Neural cell (in vitro differentiated cells): ENCODE measurements around the gene ADK. TPM values are rescaled to one million over a fixed set of nuclear protein-coding genes. Genes with fewer than 3 reads are reported as not detected.

Source experiments
- H2AFZ ChIP-seq: fragments of 200-600, 300-800 bp; sonication (generic), shearing (Covaris generic); 2 replicates; pipeline ENCODE4 v1.6.0; 2014; ENCODE audit warnings: low read depth, mild to moderate bottlenecking, antibody characterized with exemption, low read length, moderate library complexity
- H3F3A ChIP-seq: fragments of 200-600 bp; shearing (Covaris generic); 2 replicates; pipeline ENCODE4 v1.6.1; 2016; ENCODE audit warnings: mild to moderate bottlenecking, moderate library complexity, mixed read lengths, antibody characterized with exemption, low read length; ENCODE audit not compliant: insufficient read depth, poor library complexity, severe bottlenecking
- H3K27ac ChIP-seq: fragments of 200-600, 300-800 bp; sonication (generic), shearing (Covaris generic); 2 replicates; pipeline ENCODE4 v1.5.1; 2014; ENCODE audit warnings: mild to moderate bottlenecking, low read length, moderate library complexity
- H3K27me3 ChIP-seq: fragments of 300-800, 200-600 bp; sonication (generic), shearing (Covaris generic); 2 replicates; pipeline ENCODE4 v1.6.0; 2014; ENCODE audit warnings: mild to moderate bottlenecking, low read depth, low read length, moderate library complexity; ENCODE audit not compliant: insufficient read depth
- H3K36me3 ChIP-seq: fragments of 300-800, 200-600 bp; sonication (generic), shearing (Covaris generic); 2 replicates; pipeline ENCODE4 v1.5.1; 2014; ENCODE audit warnings: mild to moderate bottlenecking, antibody characterized with exemption, low read length, moderate library complexity; ENCODE audit not compliant: insufficient read depth
- H3K4me2 ChIP-seq: fragments of 300-800, 200-600 bp; sonication (generic), shearing (Covaris generic); 2 replicates; pipeline ENCODE4 v1.6.0; 2014; ENCODE audit warnings: mild to moderate bottlenecking, low read length
- H3K4me3 ChIP-seq: fragments of 300-800, 200-600 bp; sonication (generic), shearing (Covaris generic); 2 replicates; pipeline ENCODE4 v1.5.1; 2014; ENCODE audit warnings: mild to moderate bottlenecking, low read length, moderate library complexity
- H3K79me2 ChIP-seq: fragments of 200-600 bp; shearing (Covaris generic); replicated peaks from 2 replicates; pipeline ENCODE4 v1.6.0; 2014; ENCODE audit warnings: mild to moderate bottlenecking, low read length, moderate library complexity; ENCODE audit not compliant: insufficient read depth
- H3K9ac ChIP-seq: fragments of 300-800, 200-600 bp; sonication (generic), shearing (Covaris generic); 2 replicates; pipeline ENCODE4 v1.6.1; 2016; ENCODE audit warnings: mild to moderate bottlenecking, low read length, mixed read lengths
- H3K9me2 ChIP-seq: fragments of 200-600 bp; shearing (Covaris generic); 2 replicates; pipeline ENCODE4 v1.6.1; 2016; ENCODE audit warnings: mild to moderate bottlenecking, low read length, mixed read lengths; ENCODE audit not compliant: insufficient read depth
- H3K9me3 ChIP-seq: fragments of 200-600, 300-800 bp; sonication (generic), shearing (Covaris generic); 2 replicates; pipeline ENCODE4 v1.6.1; 2016; ENCODE audit warnings: mild to moderate bottlenecking, mixed run types, low read length, moderate library complexity, mixed read lengths
- H4K20me1 ChIP-seq: fragments of 200-600 bp; shearing (Covaris generic); 2 replicates; pipeline ENCODE4 v1.6.1; 2016; ENCODE audit warnings: mild to moderate bottlenecking, mixed run types; ENCODE audit not compliant: insufficient read depth
- CTCF ChIP-seq: fragments of 450-650 bp; IDR thresholded peaks from 2 replicates; pipeline ENCODE4 v1.5.1; 2014; ENCODE audit warnings: antibody characterized with exemption, mild to moderate bottlenecking, moderate library complexity; ENCODE audit not compliant: poor library complexity, severe bottlenecking
- EP300 ChIP-seq: fragments of 450-650 bp; conservative IDR thresholded peaks from 2 replicates; pipeline ENCODE4 v1.6.1; 2014; ENCODE audit warnings: antibody characterized with exemption, mild to moderate bottlenecking, moderate library complexity; ENCODE audit not compliant: poor library complexity, severe bottlenecking
- EZH2 ChIP-seq: fragments of 200-600, 300-800 bp; shearing (Covaris generic), sonication (generic); IDR thresholded peaks from 2 replicates; pipeline ENCODE4 v1.6.1; 2014; ENCODE audit warnings: antibody characterized with exemption, low read length, borderline replicate concordance, mild to moderate bottlenecking; ENCODE audit not compliant: insufficient read depth, poor library complexity, severe bottlenecking
- MXI1 ChIP-seq: fragments of 450-650 bp; conservative IDR thresholded peaks from 2 replicates; pipeline ENCODE4 v1.6.1; 2014; ENCODE audit warnings: antibody characterized with exemption, mild to moderate bottlenecking; ENCODE audit not compliant: poor library complexity, severe bottlenecking
- POLR2AphosphoS5 ChIP-seq: IDR thresholded peaks from 2 replicates; pipeline ENCODE4 v1.6.1; 2012
- RAD21 ChIP-seq: fragments of 450-650 bp; conservative IDR thresholded peaks from 2 replicates; pipeline ENCODE4 v1.6.1; 2014; ENCODE audit warnings: antibody characterized with exemption, mild to moderate bottlenecking, moderate library complexity
- SMC3 ChIP-seq: fragments of 450-650 bp; conservative IDR thresholded peaks from 2 replicates; pipeline ENCODE4 v1.6.1; 2014; ENCODE audit warnings: antibody characterized with exemption, mild to moderate bottlenecking, moderate library complexity; ENCODE audit not compliant: poor library complexity
- TAF1 ChIP-seq: IDR thresholded peaks from 2 replicates; pipeline ENCODE4 v1.6.1; 2012; ENCODE audit warnings: low read depth
- polyA plus RNA-seq: library from polyadenylated mRNA; depleted of rRNA; stranded (reverse); fragments of >200 nt; gene quantifications from 2 replicates; pipeline ENCODE4 v1.2.3, GENCODE V29; 2014
- TF ChIP-seq, protein P1 (sequence below): IDR thresholded peaks from 2 replicates; pipeline ENCODE4 v1.6.1; 2012; ENCODE audit warnings: borderline replicate concordance

The ADK gene
- polyA plus RNA-seq, 1 donor from 2014 or later, result 19.5 TPM

- no peak overlapping the region for H2AFZ ChIP-seq
- no peaks in the 10 kb centered on the region for H3K9me2 ChIP-seq
- no peak overlapping the region for H3K27ac ChIP-seq
- no peaks in the 10 kb centered on the region for H3K79me2 ChIP-seq
- H3K4me3 ChIP-seq, result no peak overlapping the region
- peaks cover 9% of the 10 kb centered on the region for H3K36me3 ChIP-seq
- no peaks in the 10 kb centered on the region for H3K9me3 ChIP-seq
- no peaks in the 10 kb centered on the region for H4K20me1 ChIP-seq
- no peak for TF ChIP-seq EP300
- TF ChIP-seq TAF1, result no peak
- no peak overlapping the region for H3K9ac ChIP-seq
- H3K27me3 ChIP-seq, result no peaks in the 10 kb centered on the region
- no peak overlapping the region for H3K4me2 ChIP-seq
- H3F3A ChIP-seq, result no peaks in the 10 kb centered on the region
These were observed 16.8 kb upstream of the ADK start for GRCh38 chr10:74133923-74134820.

DNA sequence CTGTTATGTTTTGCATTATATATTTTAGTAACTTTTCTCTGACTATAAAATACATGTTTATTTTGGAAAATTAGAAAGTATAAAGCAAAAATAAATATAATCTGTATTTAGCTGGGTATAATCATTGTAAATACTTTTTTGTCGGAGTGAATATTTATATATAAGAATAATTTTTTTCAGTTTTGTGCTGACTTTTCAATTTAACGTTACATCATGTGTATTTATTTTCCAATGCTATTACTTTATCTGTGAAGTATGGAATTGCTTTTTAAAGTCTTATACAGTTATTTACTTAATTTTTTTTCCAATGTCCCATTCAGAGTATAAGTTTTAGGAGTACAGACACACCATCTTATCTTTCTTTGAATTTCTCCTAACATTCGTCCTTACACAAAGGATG is 15.6 kb upstream of the ADK start:
- H3K4me2 ChIP-seq, result no peak overlapping the region
- peaks cover under 1% of the 10 kb centered on the region for H3K79me2 ChIP-seq
- no peaks in the 10 kb centered on the region for H4K20me1 ChIP-seq
- no peak overlapping the region for H3K9ac ChIP-seq
- no peaks in the 10 kb centered on the region for H3K27me3 ChIP-seq
- no peaks in the 10 kb centered on the region for H3K9me3 ChIP-seq
- no peak overlapping the region for H3K27ac ChIP-seq
- H3K4me3 ChIP-seq, result no peak overlapping the region
- H3K9me2 ChIP-seq, result no peaks in the 10 kb centered on the region
- no peak overlapping the region for H2AFZ ChIP-seq
- TF ChIP-seq, protein P1, sequence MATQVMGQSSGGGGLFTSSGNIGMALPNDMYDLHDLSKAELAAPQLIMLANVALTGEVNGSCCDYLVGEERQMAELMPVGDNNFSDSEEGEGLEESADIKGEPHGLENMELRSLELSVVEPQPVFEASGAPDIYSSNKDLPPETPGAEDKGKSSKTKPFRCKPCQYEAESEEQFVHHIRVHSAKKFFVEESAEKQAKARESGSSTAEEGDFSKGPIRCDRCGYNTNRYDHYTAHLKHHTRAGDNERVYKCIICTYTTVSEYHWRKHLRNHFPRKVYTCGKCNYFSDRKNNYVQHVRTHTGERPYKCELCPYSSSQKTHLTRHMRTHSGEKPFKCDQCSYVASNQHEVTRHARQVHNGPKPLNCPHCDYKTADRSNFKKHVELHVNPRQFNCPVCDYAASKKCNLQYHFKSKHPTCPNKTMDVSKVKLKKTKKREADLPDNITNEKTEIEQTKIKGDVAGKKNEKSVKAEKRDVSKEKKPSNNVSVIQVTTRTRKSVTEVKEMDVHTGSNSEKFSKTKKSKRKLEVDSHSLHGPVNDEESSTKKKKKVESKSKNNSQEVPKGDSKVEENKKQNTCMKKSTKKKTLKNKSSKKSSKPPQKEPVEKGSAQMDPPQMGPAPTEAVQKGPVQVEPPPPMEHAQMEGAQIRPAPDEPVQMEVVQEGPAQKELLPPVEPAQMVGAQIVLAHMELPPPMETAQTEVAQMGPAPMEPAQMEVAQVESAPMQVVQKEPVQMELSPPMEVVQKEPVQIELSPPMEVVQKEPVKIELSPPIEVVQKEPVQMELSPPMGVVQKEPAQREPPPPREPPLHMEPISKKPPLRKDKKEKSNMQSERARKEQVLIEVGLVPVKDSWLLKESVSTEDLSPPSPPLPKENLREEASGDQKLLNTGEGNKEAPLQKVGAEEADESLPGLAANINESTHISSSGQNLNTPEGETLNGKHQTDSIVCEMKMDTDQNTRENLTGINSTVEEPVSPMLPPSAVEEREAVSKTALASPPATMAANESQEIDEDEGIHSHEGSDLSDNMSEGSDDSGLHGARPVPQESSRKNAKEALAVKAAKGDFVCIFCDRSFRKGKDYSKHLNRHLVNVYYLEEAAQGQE, result no peak
- no peak for TF ChIP-seq MXI1
- no peak for TF ChIP-seq RAD21
- TF ChIP-seq CTCF, result no peak
- no peak for TF ChIP-seq TAF1
- no peak for TF ChIP-seq EP300
- no peak for TF ChIP-seq EZH2
- no peak for TF ChIP-seq POLR2AphosphoS5
- TF ChIP-seq SMC3, result no peak
- peaks cover 9% of the 10 kb centered on the region for H3K36me3 ChIP-seq
- no peaks in the 10 kb centered on the region for H3F3A ChIP-seq
